Nephron progenitor cell (in vitro differentiated cells): ENCODE results near the gene TEKT5.

ENCODE experiments used
- DNase-seq: peaks from one replicate; pipeline ENCODE4 v3.0.0; 2021
- H3K27ac Mint-ChIP-seq: 2 replicates; pipeline ENCODE4 v1.8.0; 2021; ENCODE audit warnings: mild to moderate bottlenecking, moderate library complexity, mixed read lengths
- H3K27me3 Mint-ChIP-seq: 2 replicates; pipeline ENCODE4 v1.8.0; 2021; ENCODE audit warnings: mild to moderate bottlenecking, low read depth, mixed read lengths; ENCODE audit not compliant: poor library complexity
- H3K36me3 Mint-ChIP-seq: 2 replicates; pipeline ENCODE4 v1.8.0; 2021; ENCODE audit warnings: low read depth, mixed read lengths
- H3K4me1 Mint-ChIP-seq: 2 replicates; pipeline ENCODE4 v1.8.0; 2021; ENCODE audit warnings: mixed read lengths
- H3K4me3 Mint-ChIP-seq: 2 replicates; pipeline ENCODE4 v1.8.0; 2021; ENCODE audit warnings: mild to moderate bottlenecking, moderate library complexity, mixed read lengths
- H3K9me3 Mint-ChIP-seq: 2 replicates; pipeline ENCODE4 v1.8.0; 2021; ENCODE audit warnings: mild to moderate bottlenecking, moderate library complexity, mixed read lengths
- TF ChIP-seq, protein P1 (sequence below): fragments of 200-600 bp; sonication (generic); IDR thresholded peaks from 2 replicates; pipeline ENCODE4 v1.5.0; 2021; ENCODE audit warnings: antibody characterized with exemption

The TEKT5 gene

DNA sequence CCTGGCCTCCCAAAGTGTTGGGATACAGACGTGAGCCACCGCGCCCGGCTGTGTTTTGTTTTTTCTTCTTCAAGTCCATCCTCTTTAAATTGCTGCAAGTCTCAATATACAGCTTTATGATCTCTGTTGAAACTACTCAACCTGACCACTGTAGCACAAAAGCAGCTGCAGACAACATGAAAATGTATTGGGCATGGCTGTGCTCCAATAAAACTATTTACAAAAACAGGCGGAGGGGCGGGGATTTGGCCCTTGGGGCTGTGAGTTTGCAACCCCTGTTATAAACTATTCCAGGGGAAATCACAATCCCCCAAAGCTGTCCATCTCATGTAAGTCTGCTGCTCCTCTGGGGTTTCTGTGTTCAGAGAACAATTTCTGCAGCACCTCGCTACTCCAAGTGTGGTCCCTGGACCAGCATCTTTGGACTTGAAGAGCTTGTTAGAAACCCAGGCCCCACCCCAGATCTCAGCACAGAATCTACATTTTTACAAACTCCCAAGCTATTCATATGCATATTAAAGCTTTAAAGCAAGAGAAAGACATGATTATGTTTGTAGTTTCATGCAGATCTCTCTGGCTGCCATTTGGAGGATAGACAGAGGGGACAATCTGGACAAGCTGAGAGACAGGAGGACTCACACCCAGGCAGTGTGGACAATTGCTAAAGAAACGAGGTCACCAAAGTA, 33.6 kb downstream of the TEKT5 start:
- DNase-seq = no peak
- H3K27ac Mint-ChIP-seq = no peak overlapping the region
- H3K4me3 Mint-ChIP-seq = no peak overlapping the region
- no peaks in the 10 kb centered on the region for H3K4me1 Mint-ChIP-seq
- no peaks in the 10 kb centered on the region for H3K36me3 Mint-ChIP-seq
- no peaks in the 10 kb centered on the region for H3K27me3 Mint-ChIP-seq
- peaks cover 12% of the 10 kb centered on the region for H3K9me3 Mint-ChIP-seq
- TF ChIP-seq, protein P1, sequence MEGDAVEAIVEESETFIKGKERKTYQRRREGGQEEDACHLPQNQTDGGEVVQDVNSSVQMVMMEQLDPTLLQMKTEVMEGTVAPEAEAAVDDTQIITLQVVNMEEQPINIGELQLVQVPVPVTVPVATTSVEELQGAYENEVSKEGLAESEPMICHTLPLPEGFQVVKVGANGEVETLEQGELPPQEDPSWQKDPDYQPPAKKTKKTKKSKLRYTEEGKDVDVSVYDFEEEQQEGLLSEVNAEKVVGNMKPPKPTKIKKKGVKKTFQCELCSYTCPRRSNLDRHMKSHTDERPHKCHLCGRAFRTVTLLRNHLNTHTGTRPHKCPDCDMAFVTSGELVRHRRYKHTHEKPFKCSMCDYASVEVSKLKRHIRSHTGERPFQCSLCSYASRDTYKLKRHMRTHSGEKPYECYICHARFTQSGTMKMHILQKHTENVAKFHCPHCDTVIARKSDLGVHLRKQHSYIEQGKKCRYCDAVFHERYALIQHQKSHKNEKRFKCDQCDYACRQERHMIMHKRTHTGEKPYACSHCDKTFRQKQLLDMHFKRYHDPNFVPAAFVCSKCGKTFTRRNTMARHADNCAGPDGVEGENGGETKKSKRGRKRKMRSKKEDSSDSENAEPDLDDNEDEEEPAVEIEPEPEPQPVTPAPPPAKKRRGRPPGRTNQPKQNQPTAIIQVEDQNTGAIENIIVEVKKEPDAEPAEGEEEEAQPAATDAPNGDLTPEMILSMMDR = no peak

DNA sequence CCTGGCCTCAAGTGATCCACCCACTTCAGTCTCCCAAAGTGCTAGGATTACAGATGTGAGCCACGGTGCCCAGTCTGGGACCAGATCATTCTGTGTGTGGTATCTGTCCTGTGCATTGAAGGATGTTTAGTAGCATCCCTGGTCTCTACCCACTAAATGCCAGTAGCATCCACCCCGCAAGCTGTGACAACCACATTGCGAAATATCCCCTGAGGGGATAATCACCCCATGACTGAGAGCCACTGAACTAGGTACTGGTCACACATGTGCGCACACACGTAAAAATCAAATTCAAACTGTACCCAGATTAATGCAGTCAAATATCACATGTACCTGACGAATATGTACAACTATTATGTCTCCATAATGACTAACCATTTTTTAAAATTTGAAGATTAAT, 35.8 kb downstream of the TEKT5 start:
- no peak overlapping the region for H3K27ac Mint-ChIP-seq

DNA sequence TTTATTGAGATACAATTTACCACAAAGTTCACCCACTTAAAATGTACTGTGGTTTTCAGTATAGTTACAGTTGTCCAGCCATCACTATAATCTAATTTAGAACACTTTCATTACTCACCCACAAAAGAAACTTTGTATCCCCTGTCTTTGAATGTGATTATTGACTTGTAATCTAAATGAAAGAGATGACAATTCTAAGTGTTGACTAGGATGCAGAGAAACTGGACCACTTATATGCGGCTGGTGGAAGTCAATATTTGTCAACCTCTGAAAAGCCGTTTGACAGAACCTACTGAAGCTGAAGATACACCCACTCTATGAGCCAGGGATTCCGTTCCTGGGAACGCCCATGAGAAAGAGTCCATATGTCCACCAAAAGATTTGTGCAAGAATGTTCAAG, 36.8 kb downstream of the TEKT5 start:
- no peaks in the 10 kb centered on the region for H3K36me3 Mint-ChIP-seq
- H3K9me3 Mint-ChIP-seq = peaks cover 12% of the 10 kb centered on the region
- no peak for DNase-seq
- H3K27ac Mint-ChIP-seq = no peak overlapping the region
- H3K4me1 Mint-ChIP-seq = no peaks in the 10 kb centered on the region
- no peak overlapping the region for H3K4me3 Mint-ChIP-seq
- TF ChIP-seq, protein P1 = no peak
- H3K27me3 Mint-ChIP-seq = peaks cover 3% of the 10 kb centered on the region

More for the DNA sequence above, 35.8 kb downstream of the TEKT5 start:
- Mint-ChIP-seq H3K9me3 (peaks cover 12% of the 10 kb centered on the region), H3K36me3 (no peaks in the 10 kb centered on the region), H3K4me3 (no peak overlapping the region), H3K27me3 (no peaks in the 10 kb centered on the region), H3K4me1 (no peaks in the 10 kb centered on the region)
- no peak for DNase-seq
- TF ChIP-seq, protein P1 = no peak

DNA sequence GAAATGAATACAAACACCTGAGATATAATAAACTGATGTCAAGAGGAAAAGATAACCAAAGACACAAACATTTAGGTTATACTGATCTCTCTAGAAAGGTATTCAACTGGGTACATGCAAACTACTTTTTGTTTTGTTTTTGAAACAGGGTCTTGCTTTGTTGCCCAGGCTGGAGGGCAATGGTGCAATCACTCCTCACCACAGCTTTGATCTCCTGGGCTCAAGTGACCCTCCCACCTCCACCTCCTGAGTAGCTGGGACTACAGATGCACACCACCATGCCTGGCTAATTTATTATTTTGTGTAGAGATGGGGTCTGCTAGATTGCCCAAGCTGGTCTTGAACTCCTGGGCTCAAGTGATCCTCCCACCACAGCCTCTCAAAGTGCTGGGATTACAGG, 38.1 kb downstream of the TEKT5 start:
- Mint-ChIP-seq H3K27me3 (peaks cover 3% of the 10 kb centered on the region), H3K36me3 (no peaks in the 10 kb centered on the region), H3K4me3 (no peak overlapping the region), H3K4me1 (no peaks in the 10 kb centered on the region), H3K27ac (no peak overlapping the region), H3K9me3 (peaks cover 4% of the 10 kb centered on the region)
- no peak for DNase-seq
- TF ChIP-seq, protein P1 = no peak

DNA sequence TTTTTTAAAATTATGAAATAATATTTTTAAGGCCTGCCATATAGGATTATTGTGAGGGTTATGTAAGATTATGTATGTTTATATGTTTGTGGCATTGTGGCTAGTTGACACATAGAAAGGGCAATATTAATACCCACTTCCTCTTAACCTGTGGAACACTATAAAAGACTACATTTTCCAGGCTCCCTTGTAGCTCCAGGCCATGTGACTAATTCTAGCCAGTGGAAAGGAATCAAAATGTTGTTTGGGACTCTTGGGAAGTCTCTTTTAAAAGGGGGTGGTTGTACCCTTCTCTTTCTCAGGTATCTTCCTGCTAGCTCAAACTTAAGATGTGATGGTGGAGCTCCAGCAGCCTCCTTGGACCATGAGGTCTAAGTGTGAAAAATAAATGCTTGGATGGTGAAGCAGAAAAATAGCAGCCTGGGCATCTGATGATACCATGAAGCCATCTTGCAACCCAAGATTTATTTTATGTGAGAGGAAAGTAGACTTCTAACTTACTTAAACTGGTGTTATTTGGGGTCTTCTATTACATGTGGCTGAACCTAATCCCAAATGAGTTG, 39.2 kb downstream of the TEKT5 start:
- DNase-seq = no peak
- TF ChIP-seq, protein P1 = no peak
- no peak overlapping the region for H3K4me3 Mint-ChIP-seq
- H3K27ac Mint-ChIP-seq = no peak overlapping the region
- H3K36me3 Mint-ChIP-seq = no peaks in the 10 kb centered on the region
- H3K27me3 Mint-ChIP-seq = peaks cover 3% of the 10 kb centered on the region
- H3K4me1 Mint-ChIP-seq = no peaks in the 10 kb centered on the region
- H3K9me3 Mint-ChIP-seq = no peaks in the 10 kb centered on the region
